HG03064 (cell line): Measurements from ENCODE around the gene SUPT7L.
"Not testable (repeated sequence)": the region's sequence is repeated elsewhere in the genome, so short reads cannot be mapped to it uniquely, and the experiment has no call there.

Source experiments
- ATAC-seq: cut with Tn5 transposase; IDR thresholded peaks from one replicate; pipeline ENCODE4 v1.9.1; 2021; ENCODE audit warnings: low read depth; ENCODE audit not compliant: unreplicated experiment

Gene SUPT7L

DNA sequence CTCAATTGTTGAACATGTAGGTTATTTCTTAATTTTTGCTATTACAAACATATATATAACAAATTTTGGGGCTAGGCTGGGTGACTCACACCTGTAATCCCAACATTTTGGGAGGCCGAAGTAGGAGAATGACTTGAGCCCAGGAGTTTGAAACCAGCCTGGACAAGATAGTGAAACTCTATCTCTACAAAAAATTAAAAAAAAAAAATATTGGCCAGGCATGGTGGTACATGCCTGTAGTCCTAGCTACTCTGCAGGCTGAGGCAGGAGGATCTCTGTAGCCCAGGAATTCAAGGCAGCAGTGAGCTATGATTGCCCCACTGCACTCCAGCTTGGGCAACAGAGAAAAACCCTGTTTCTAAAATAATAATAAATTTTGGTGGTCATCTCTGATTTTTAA, 23.8 kb upstream of the SUPT7L start:
- ATAC-seq, result no peak

GRCh38 chr2:27685577-27685976, 22.2 kb upstream of the SUPT7L start:
- no peak for ATAC-seq

GRCh38 chr2:27685006-27685405, 21.6 kb upstream of the SUPT7L start:
- not testable (repeated sequence) for ATAC-seq

DNA sequence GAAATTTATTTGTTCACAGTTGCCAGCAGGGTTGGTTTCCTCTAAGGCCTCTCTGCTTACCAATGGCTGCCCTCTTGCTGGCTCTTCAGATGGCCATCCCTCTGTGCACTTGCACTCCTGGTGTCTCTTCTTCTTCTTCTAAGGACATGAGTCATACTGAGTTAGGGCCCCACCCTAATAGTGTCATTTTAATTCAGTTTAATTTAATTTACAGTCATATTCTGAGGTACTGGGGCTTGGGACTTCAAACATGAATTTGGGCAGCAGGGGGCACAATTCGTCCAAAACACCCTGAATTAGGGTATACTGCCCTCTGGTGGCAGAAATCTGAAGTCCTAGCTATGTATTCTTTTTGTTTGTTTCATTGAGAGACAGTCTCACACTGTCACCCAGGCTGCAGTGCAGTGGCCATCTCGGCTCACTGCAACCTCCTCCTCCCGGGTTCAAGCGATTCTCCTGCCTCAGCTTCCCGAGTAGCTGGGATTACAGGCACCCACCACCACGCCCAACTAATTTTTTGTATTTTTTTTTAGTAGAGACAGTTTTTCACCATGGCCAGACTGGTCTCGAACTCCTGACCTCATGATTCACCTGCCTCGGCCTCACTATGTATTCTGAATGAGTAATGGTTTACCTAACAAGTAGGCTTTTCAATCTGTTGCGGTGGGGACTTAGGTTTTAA, 20.1 kb upstream of the SUPT7L start:
- no peak for ATAC-seq

GRCh38 chr2:27682334-27682771, 18.9 kb upstream of the SUPT7L start:
- not testable (repeated sequence) for ATAC-seq

- no peak for ATAC-seq
These were observed 18.4 kb upstream of the SUPT7L start for GRCh38 chr2:27681841-27682240.

GRCh38 chr2:27680571-27680970, 17.2 kb upstream of the SUPT7L start:
- no peak for ATAC-seq

GRCh38 chr2:27672723-27673486, 9.5 kb upstream of the SUPT7L start:
- no peak for ATAC-seq

DNA sequence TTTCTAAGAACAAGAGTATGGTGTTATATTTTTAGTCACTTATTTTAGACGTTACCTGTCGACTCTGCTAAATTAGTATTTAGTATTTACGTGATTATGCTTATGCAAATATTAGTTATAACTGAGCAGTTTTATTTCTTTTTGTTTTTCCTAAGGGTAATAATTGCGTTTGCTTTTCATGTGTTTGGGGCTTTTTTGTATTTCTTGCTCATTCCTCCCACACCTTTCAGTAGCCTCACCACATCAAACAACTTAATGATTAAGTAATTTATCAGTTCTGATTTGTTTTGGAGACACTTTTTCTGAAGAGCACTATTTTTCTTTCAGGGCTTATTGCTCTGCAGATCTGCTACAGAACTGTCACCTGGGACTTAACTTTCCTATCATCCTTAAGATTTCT, 7.8 kb upstream of the SUPT7L start:
- no peak for ATAC-seq

DNA sequence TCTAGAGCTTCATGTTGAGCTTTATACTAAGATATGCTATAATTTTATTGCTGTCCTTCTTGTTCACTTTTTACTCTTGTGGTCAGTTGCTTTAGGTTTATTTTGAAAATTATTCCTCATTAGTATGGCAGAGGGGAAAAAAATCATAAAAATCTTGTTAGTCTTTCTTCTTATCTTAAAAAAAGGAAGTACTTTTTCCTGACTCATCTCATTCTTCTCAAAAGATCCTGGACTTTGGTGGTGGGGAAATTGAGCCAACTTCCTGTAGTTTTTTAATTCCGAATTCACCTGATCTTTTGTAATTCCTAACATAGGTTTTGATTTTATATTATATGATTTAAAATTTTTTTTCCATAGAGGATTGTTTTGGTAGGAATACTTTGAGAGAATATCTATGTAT, 4.0 kb upstream of the SUPT7L start:
- ATAC-seq, result no peak

DNA sequence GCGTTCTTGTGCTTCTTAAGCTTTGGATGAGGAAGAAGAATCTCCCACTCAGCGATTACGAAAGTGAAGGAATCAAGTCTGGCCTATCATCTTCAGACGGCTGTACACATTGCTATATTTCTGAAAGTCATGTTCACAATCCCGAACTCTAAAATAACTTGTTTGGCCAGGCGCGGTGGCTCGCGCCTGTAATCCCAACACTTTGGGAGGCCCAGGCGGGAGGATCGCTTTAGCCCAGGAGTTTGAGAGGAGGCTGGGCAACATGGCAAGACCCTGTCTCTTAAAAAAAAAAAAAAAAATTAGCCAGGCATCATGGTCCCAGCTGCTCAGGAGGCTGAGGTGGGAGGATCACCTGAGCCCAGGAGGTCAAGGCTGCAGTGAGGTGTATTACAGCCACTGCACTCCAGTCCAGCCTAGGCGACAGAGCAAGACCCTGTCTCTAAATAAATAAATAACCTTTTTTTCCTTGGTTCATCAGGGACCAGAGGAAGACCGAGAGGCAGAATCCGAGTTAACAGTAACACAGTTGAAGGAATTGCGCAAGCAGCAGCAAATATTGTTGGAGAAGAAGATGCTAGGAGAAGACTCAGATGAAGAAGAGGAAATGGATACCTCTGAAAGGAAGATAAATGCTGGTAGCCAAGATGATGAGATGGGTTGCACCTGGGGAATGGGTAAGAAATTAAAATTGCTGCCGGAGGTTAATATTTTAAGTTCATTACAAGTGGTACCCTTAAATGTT, 1.4 kb upstream of the SUPT7L start:
- ATAC-seq, result no peak

- ATAC-seq, result peak; percentile 3
These were observed 750 bp upstream of the SUPT7L start for GRCh38 chr2:27664154-27664574.

DNA sequence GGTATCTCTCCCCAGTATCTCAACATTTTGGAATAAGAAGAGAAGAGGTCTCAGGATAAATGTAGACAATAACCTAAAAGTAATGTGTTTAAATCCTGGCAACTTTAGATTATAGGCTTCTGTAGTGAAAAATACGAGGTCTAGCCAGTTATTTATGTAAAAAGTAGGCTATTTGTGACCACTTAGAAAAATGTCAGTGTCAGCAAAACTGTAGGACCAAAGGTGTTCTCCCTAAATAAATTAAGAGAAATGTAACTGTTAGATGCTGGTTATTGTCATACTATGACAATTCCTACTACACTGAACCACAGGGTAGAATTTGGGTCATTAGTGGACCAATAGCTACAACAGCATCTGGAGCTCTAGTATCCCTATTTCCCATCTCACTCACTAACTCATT, 2.0 kb downstream of the SUPT7L start:
- no peak for ATAC-seq

DNA sequence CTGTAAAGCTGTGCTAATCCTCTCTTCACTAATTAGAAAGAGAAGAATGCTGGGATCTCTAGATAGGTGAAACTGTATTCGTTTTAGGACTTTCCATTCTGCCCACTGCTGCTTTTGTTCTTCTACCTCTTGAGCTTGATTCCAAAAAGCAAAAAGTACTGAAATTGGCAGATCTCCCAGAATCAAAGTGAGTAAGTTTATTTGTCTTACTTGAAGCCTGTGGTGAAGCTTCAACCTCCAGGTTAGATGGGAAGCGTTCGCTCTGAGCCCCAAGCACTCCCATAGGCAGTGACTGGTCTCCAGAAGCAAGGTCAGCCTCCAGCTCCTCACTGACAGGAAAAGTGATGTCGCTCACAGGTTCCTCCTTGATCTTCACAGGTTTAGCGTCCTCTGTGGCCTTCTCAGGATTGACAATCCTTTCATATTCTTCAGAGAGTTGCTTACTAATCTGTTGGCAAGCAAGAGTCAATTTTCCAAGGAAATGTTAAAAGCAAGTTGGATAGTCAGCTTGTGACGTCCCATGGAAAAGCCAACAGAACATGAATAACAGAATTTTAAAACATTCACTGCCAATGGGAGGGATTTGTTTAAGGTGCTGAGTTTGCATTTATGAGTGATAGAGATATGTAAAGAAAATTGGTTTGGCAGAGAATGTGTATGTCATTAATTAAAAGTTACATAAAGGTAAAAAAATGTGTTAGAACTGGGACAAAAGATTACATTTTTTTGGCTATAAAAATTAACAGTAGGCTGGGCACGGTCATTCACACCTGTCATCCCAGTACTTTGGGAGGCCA, 8.1 kb downstream of the SUPT7L start:
- ATAC-seq, result no peak

GRCh38 chr2:27653397-27653796, 10.0 kb downstream of the SUPT7L start:
- ATAC-seq, result no peak

- ATAC-seq, result no peak
These were observed 10.6 kb downstream of the SUPT7L start for GRCh38 chr2:27652790-27653189.

DNA sequence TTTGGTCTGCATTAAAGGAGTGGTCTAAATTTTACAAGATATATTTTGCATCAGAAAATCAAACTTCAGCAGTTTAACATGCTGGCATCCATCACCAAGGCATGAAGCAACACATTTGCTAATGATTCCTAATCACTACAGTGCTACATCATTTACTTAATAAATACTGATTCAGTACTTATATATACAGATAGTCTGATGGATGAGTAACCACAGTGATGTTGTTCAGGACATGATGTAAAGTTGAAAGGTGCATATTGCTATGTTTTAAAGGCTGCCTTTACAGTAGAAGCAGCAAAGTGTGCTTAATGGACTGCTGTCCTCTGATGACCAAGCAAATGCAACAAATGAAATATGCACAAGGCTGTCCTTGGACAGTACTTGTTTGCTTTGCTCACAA, 11.1 kb downstream of the SUPT7L start:
- ATAC-seq, result no peak

DNA sequence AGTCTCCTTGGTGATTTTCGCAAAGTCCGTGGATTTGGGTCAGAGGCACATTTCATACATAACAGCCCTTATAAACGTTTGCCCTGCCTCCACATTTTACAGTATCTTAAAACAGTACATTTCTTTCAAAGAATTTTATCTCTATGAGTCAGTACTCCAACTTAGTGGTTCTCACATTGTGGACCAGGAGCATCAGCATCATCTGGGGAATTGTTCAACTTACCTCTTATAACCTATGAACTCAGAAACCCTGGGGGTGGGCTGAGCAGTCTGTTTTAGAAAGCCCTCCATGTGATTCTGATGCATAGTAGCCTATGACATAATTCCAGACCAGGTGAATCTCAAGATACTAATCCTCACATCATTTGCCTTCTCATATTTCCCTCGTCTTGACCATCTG, 12.4 kb downstream of the SUPT7L start:
- ATAC-seq, result no peak

GRCh38 chr2:27647737-27648136, 15.7 kb downstream of the SUPT7L start:
- no peak for ATAC-seq

- no peak for ATAC-seq
These were observed 16.1 kb downstream of the SUPT7L start for GRCh38 chr2:27647289-27647688.

DNA sequence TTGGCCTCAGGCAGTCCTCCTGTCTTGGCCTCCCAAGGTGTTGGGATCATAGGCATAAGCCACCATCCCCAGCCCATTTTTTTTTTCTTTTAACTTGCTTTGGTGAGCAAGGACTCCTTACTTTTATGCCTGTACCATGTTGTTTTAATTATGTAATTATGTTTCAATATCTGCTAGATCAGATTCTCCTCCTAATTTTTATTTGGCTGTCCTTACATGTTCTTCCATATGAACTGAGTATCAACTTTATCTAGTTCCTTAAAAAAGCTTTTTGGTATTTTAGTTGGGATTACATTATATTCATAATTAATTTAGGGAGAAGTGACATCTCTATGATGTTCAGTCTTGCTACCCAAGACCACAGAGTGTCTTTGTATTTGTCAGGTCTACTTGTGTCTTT, 18.2 kb downstream of the SUPT7L start:
- no peak for ATAC-seq
